Hepatocyte (in vitro differentiated cells): ENCODE data around the gene TMPRSS11A. TPM values are rescaled to one million over a fixed set of nuclear protein-coding genes. Genes with fewer than 3 reads are reported as not detected.

ENCODE experiments used
- DNase-seq: peaks from one replicate; pipeline ENCODE4 v3.0.0-alpha.2; 2016; ENCODE audit warnings: low spot score
- H2AFZ ChIP-seq: fragments of 200-600 bp; sonication (generic); 2 replicates; pipeline ENCODE4 v1.6.0; 2016; ENCODE audit warnings: antibody characterized with exemption, mild to moderate bottlenecking
- H3K27ac ChIP-seq: fragments of 200-600 bp; sonication (generic); 2 replicates; pipeline ENCODE4 v1.5.1; 2016; ENCODE audit warnings: mild to moderate bottlenecking
- H3K27me3 ChIP-seq: fragments of 200-600 bp; sonication (generic); 2 replicates; pipeline ENCODE4 v1.6.1; 2016
- H3K36me3 ChIP-seq: fragments of 200-600 bp; sonication (generic); replicated peaks from 2 replicates; pipeline ENCODE4 v1.5.1; 2016; ENCODE audit warnings: low read depth; ENCODE audit not compliant: insufficient read depth
- H3K4me1 ChIP-seq: fragments of 200-600 bp; sonication (generic); 2 replicates; pipeline ENCODE4 v1.5.1; 2016; ENCODE audit warnings: mild to moderate bottlenecking, moderate library complexity; ENCODE audit not compliant: insufficient read depth
- H3K4me2 ChIP-seq: fragments of 200-600 bp; sonication (generic); 2 replicates; pipeline ENCODE4 v1.6.0; 2016
- H3K4me3 ChIP-seq: fragments of 200-600 bp; sonication (generic); 2 replicates; pipeline ENCODE4 v1.5.1; 2016; ENCODE audit warnings: mild to moderate bottlenecking
- H3K79me2 ChIP-seq: fragments of 200-600 bp; sonication (generic); 2 replicates; pipeline ENCODE4 v1.6.0; 2017; ENCODE audit warnings: mild to moderate bottlenecking
- H3K9me2 ChIP-seq: fragments of 200-600 bp; sonication (generic); replicated peaks from 2 replicates; pipeline ENCODE4 v1.6.0; 2017; ENCODE audit warnings: mild to moderate bottlenecking; ENCODE audit not compliant: insufficient read depth
- H3K9me3 ChIP-seq: fragments of 200-600 bp; sonication (generic); 2 replicates; pipeline ENCODE4 v1.5.1; 2016; ENCODE audit warnings: low read depth, mild to moderate bottlenecking
- H4K20me1 ChIP-seq: fragments of 200-600 bp; sonication (generic); 2 replicates; pipeline ENCODE4 v1.6.0; 2016; ENCODE audit warnings: mild to moderate bottlenecking; ENCODE audit not compliant: insufficient read depth, poor library complexity, severe bottlenecking
- CTCF ChIP-seq: fragments of 200-600 bp; sonication (generic); IDR thresholded peaks from 2 replicates; pipeline ENCODE4 v1.5.1; 2016; ENCODE audit warnings: antibody characterized with exemption, mild to moderate bottlenecking; ENCODE audit not compliant: poor library complexity
- EZH2 ChIP-seq: fragments of 200-600 bp; sonication (generic); IDR thresholded peaks from 2 replicates; pipeline ENCODE4 v1.6.1; 2016; ENCODE audit warnings: antibody characterized with exemption, mild to moderate bottlenecking, borderline replicate concordance
- EZH2phosphoT487 ChIP-seq: fragments of 200-600 bp; sonication (generic); IDR thresholded peaks from one replicate; pipeline ENCODE4 v1.6.1; 2018; ENCODE audit warnings: antibody characterized with exemption, mild to moderate bottlenecking, low read depth, moderate library complexity; ENCODE audit not compliant: unreplicated experiment, severe bottlenecking
- WGBS: methylation state at CpG from one replicate; pipeline ENCODE4 v1.1.6; 2016; ENCODE audit warnings: low lambda C conversion rate; ENCODE audit errors: missing lambda C conversion rate; 5-methylcytosine and 5-hydroxymethylcytosine counted together
- polyA plus RNA-seq: library from polyadenylated mRNA; unstranded; fragments of >200 nt; fragmentation: Nextera tagmentation; extraction: Ambion mirVana; gene quantifications from 2 replicates; pipeline ENCODE4 v1.2.1, GENCODE V29; 2016
- total RNA-seq: library from RNA; depleted of rRNA; stranded (reverse); fragments of >200 nt; gene quantifications from 2 replicates; pipeline ENCODE4 v1.2.3, GENCODE V29; 2014

TMPRSS11A gene
- total and polyA plus RNA-seq, 2 experiments from 2014 or later: 0.10 TPM; not detected in 1

- Histone ChIP-seq H3K36me3 (no peaks in the 10 kb centered on the region), H3K9me3 (no peaks in the 10 kb centered on the region), H2AFZ (no peak overlapping the region), H3K4me1 (no peaks in the 10 kb centered on the region), H3K27ac (no peak overlapping the region), H3K9me2 (no peaks in the 10 kb centered on the region), H4K20me1 (no peaks in the 10 kb centered on the region), H3K4me2 (no peak overlapping the region), H3K4me3 (no peak overlapping the region), H3K27me3 (no peaks in the 10 kb centered on the region), H3K79me2 (no peaks in the 10 kb centered on the region)
- TF ChIP-seq EZH2 (no peak), EZH2phosphoT487 (no peak), CTCF (no peak)
- no peak for DNase-seq
- WGBS: 60% methylated on average over 3 of the region's 3 CpGs
Measured at GRCh38 chr4:67892905-67893304, 70.4 kb downstream of the TMPRSS11A start.

GRCh38 chr4:67892253-67892652, 71.0 kb downstream of the TMPRSS11A start:
- H3K4me2 ChIP-seq: no peak overlapping the region
- no peak overlapping the region for H3K27ac ChIP-seq
- H3K27me3 ChIP-seq: no peaks in the 10 kb centered on the region
- H3K79me2 ChIP-seq: no peaks in the 10 kb centered on the region
- no peaks in the 10 kb centered on the region for H3K4me1 ChIP-seq
- DNase-seq: no peak
- WGBS: 83% methylated on average over 2 of the region's 2 CpGs
- no peak overlapping the region for H3K4me3 ChIP-seq
- no peaks in the 10 kb centered on the region for H4K20me1 ChIP-seq
- H3K9me2 ChIP-seq: no peaks in the 10 kb centered on the region
- H2AFZ ChIP-seq: no peak overlapping the region
- H3K36me3 ChIP-seq: no peaks in the 10 kb centered on the region
- TF ChIP-seq EZH2phosphoT487: no peak
- no peak for TF ChIP-seq CTCF
- no peak for TF ChIP-seq EZH2
- no peaks in the 10 kb centered on the region for H3K9me3 ChIP-seq

GRCh38 chr4:67891645-67892044, 71.6 kb downstream of the TMPRSS11A start:
- no peaks in the 10 kb centered on the region for H3K4me1 ChIP-seq
- DNase-seq: no peak
- no peaks in the 10 kb centered on the region for H3K27me3 ChIP-seq
- no peaks in the 10 kb centered on the region for H4K20me1 ChIP-seq
- H3K79me2 ChIP-seq: no peaks in the 10 kb centered on the region
- H2AFZ ChIP-seq: no peak overlapping the region
- TF ChIP-seq CTCF (no peak), EZH2phosphoT487 (no peak), EZH2 (no peak)
- H3K9me3 ChIP-seq: no peaks in the 10 kb centered on the region
- no peak overlapping the region for H3K27ac ChIP-seq
- no peaks in the 10 kb centered on the region for H3K36me3 ChIP-seq
- no peaks in the 10 kb centered on the region for H3K9me2 ChIP-seq
- H3K4me2 ChIP-seq: no peak overlapping the region
- no peak overlapping the region for H3K4me3 ChIP-seq

- Histone ChIP-seq H2AFZ (no peak overlapping the region), H3K27me3 (no peaks in the 10 kb centered on the region), H3K4me3 (no peak overlapping the region)
Measured at GRCh38 chr4:67886281-67886680, 77.0 kb downstream of the TMPRSS11A start.

More at GRCh38 chr4:67886281-67886680, 77.0 kb downstream of the TMPRSS11A start:
- Histone ChIP-seq H3K36me3 (no peaks in the 10 kb centered on the region), H3K9me3 (no peaks in the 10 kb centered on the region), H3K9me2 (no peaks in the 10 kb centered on the region), H3K27ac (no peak overlapping the region), H4K20me1 (no peaks in the 10 kb centered on the region), H3K79me2 (no peaks in the 10 kb centered on the region), H3K4me1 (no peaks in the 10 kb centered on the region), H3K4me2 (no peak overlapping the region)
- no peak for TF ChIP-seq CTCF
- TF ChIP-seq EZH2phosphoT487: no peak
- no peak for TF ChIP-seq EZH2
- WGBS: 94% methylated on average over 4 of the region's 4 CpGs
- DNase-seq: no peak
